Liver (tissue), 9 donors: ENCODE measurements around the gene GAB2. TPM values are rescaled to one million over a fixed set of nuclear protein-coding genes. Genes with fewer than 3 reads are reported as not detected.

Experiments
- DNase-seq: peaks from one replicate; pipeline ENCODE4 v3.0.0-alpha.2; 2017; ENCODE audit warnings: low spot score
- H3K27ac ChIP-seq, 2 donors: one replicate each; pipeline ENCODE4 v1.7.0; 2013; ENCODE audit warnings: inconsistent platforms in 2 of 2, low read length in 2 of 2, control low read depth in 1 of 2, low read depth in 1 of 2, mild to moderate bottlenecking in 1 of 2
- H3K27me3 ChIP-seq, 4 donors: one replicate each; pipeline versions ENCODE4 v1.6.1 to v1.7.0; 2013; ENCODE audit warnings: low read length in 3 of 4, inconsistent platforms in 1 of 4, mild to moderate bottlenecking in 1 of 4, moderate library complexity in 1 of 4; ENCODE audit not compliant: control insufficient read depth in 4 of 4, insufficient read depth in 4 of 4
- H3K36me3 ChIP-seq, 4 donors: one replicate each; pipeline versions ENCODE4 v1.6.1 to v1.7.0; 2013; ENCODE audit warnings: low read length in 3 of 4, mild to moderate bottlenecking in 3 of 4, low read depth in 1 of 4, moderate library complexity in 1 of 4; ENCODE audit not compliant: control insufficient read depth in 4 of 4, insufficient read depth in 3 of 4
- H3K4me1 ChIP-seq, 4 donors: one replicate each; pipeline versions ENCODE4 v1.6.1 to v1.7.0; 2013; ENCODE audit warnings: low read length in 3 of 4, mild to moderate bottlenecking in 3 of 4, moderate library complexity in 1 of 4; ENCODE audit not compliant: control insufficient read depth in 4 of 4, insufficient read depth in 4 of 4
- H3K4me3 ChIP-seq, 3 donors: one replicate each; pipeline versions ENCODE4 v1.6.1 to v1.7.0; 2013; ENCODE audit warnings: low read length in 3 of 3, control low read depth in 1 of 3, low read depth in 1 of 3, mild to moderate bottlenecking in 1 of 3
- H3K9ac ChIP-seq, 2 donors: one replicate each; pipeline ENCODE4 v1.7.0; 2013; ENCODE audit warnings: low read length in 2 of 2, mild to moderate bottlenecking in 2 of 2, moderate library complexity in 2 of 2, control low read depth in 1 of 2, low read depth in 1 of 2
- H3K9me3 ChIP-seq, 4 donors: one replicate each; pipeline versions ENCODE4 v1.6.1 to v1.7.0; 2013; ENCODE audit warnings: low read length in 3 of 4; ENCODE audit not compliant: control insufficient read depth in 4 of 4
- EGR1 ChIP-seq, 2 donors: IDR thresholded peaks; 2 replicates each; pipeline ENCODE4 v1.6.1; 2016 to 2018; ENCODE audit warnings: antibody characterized with exemption in 2 of 2, low read depth in 2 of 2
- FOXA2 ChIP-seq: IDR thresholded peaks from 2 replicates; pipeline ENCODE4 v1.6.1; 2016; ENCODE audit warnings: antibody characterized with exemption
- HNF4G ChIP-seq: IDR thresholded peaks from 2 replicates; pipeline ENCODE4 v1.6.1; 2016; ENCODE audit warnings: antibody characterized with exemption
- NR2F2 ChIP-seq: IDR thresholded peaks from 2 replicates; pipeline ENCODE4 v1.6.1; 2016; ENCODE audit warnings: antibody characterized with exemption
- RXRA ChIP-seq, 2 donors: IDR thresholded peaks; 2 replicates each; pipeline ENCODE4 v1.6.1; 2017 to 2018; ENCODE audit warnings: antibody characterized with exemption in 2 of 2, mild to moderate bottlenecking in 1 of 2
- SP1 ChIP-seq: IDR thresholded peaks from 2 replicates; pipeline ENCODE4 v1.6.1; 2018; ENCODE audit warnings: antibody characterized with exemption, mild to moderate bottlenecking
- WGBS: extraction: QIAGEN DNeasy Blood & Tissue Kit; methylation state at CpG from one replicate; pipeline ENCODE4 v1.1.7; 2013; 5-methylcytosine and 5-hydroxymethylcytosine counted together
- polyA plus RNA-seq, 2 donors: library from polyadenylated mRNA; stranded (reverse) in 1 of 2; unstranded in 1 of 2; fragments of 200-250 nt in 1 of 2; fragments of >200 nt in 1 of 2; fragmentation: Nextera tagmentation in 1 of 2; extraction: Ambion mirVana in 1 of 2; gene quantifications; one replicate each; pipeline versions ENCODE4 v1.2.1 to v1.2.3, GENCODE V29; 2013 to 2015
- total RNA-seq, 2 donors: library from RNA; depleted of rRNA; stranded (reverse); fragments of >200 nt; gene quantifications; one replicate each; pipeline ENCODE4 v1.2.3, GENCODE V29; 2014
- TF ChIP-seq, protein P1 (sequence below): IDR thresholded peaks from 2 replicates; pipeline ENCODE4 v1.6.1; 2016; ENCODE audit warnings: antibody characterized with exemption
- TF ChIP-seq, protein P2 (sequence below): IDR thresholded peaks from 2 replicates; pipeline ENCODE4 v1.6.1; 2016; ENCODE audit warnings: antibody characterized with exemption, mild to moderate bottlenecking
- TF ChIP-seq, protein P3 (sequence below): IDR thresholded peaks from 2 replicates; pipeline ENCODE4 v1.6.1; 2016; ENCODE audit warnings: antibody characterized with exemption
- donor health status: healthy.
- donor health status: healthy.
- donor health status: healthy.
- donor health status: healthy.
- donor health status: healthy.

GAB2 gene
- total and polyA plus RNA-seq, 4 donors = 1.3 to 3.6 (median 2.5) TPM

DNA sequence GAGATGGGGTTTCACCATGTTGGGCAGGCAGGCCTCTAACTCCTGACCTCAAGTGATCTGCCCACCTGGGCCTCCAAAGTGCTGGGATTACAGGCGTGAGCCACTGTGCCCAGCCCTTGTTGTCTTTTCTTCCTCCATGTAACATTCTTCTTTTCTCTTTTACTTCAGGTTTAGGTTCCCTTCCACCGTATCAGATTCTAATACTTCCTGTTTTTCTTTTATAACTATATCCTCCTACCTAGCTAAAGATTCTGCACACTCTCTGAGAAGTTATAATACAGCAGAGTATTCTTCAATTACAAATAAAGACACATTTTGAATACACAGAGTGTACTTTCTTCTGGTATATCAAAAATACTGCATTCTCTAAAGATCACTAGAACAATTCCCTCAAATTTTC, 33.2 kb upstream of the GAB2 start:
- peaks cover 0 to 7% (median 2%) of the 10 kb centered on the region in 4 donors for H3K4me1 ChIP-seq
- TF ChIP-seq, protein P1, sequence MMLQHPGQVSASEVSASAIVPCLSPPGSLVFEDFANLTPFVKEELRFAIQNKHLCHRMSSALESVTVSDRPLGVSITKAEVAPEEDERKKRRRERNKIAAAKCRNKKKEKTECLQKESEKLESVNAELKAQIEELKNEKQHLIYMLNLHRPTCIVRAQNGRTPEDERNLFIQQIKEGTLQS = no peak
- TF ChIP-seq EGR1 (IDR thresholded peaks at IDR 0.05; ENCODE audit: low read depth in 2 of 2) (no peak), SP1 (no peak), NR2F2 (no peak)
- TF ChIP-seq, protein P2, sequence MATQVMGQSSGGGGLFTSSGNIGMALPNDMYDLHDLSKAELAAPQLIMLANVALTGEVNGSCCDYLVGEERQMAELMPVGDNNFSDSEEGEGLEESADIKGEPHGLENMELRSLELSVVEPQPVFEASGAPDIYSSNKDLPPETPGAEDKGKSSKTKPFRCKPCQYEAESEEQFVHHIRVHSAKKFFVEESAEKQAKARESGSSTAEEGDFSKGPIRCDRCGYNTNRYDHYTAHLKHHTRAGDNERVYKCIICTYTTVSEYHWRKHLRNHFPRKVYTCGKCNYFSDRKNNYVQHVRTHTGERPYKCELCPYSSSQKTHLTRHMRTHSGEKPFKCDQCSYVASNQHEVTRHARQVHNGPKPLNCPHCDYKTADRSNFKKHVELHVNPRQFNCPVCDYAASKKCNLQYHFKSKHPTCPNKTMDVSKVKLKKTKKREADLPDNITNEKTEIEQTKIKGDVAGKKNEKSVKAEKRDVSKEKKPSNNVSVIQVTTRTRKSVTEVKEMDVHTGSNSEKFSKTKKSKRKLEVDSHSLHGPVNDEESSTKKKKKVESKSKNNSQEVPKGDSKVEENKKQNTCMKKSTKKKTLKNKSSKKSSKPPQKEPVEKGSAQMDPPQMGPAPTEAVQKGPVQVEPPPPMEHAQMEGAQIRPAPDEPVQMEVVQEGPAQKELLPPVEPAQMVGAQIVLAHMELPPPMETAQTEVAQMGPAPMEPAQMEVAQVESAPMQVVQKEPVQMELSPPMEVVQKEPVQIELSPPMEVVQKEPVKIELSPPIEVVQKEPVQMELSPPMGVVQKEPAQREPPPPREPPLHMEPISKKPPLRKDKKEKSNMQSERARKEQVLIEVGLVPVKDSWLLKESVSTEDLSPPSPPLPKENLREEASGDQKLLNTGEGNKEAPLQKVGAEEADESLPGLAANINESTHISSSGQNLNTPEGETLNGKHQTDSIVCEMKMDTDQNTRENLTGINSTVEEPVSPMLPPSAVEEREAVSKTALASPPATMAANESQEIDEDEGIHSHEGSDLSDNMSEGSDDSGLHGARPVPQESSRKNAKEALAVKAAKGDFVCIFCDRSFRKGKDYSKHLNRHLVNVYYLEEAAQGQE = no peak
- TF ChIP-seq, protein P3, sequence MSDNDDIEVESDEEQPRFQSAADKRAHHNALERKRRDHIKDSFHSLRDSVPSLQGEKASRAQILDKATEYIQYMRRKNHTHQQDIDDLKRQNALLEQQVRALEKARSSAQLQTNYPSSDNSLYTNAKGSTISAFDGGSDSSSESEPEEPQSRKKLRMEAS = no peak
- no peak overlapping the region for H3K27ac ChIP-seq
- H3K36me3 ChIP-seq = no peaks in the 10 kb centered on the region
- no peaks in the 10 kb centered on the region for H3K9me3 ChIP-seq
- no peaks in the 10 kb centered on the region for H3K27me3 ChIP-seq
- DNase-seq = no peak
- H3K4me3 ChIP-seq = no peak overlapping the region
- H3K9ac ChIP-seq = no peak overlapping the region
- 86% methylated on average over 2 of the region's 2 CpGs for WGBS

DNA sequence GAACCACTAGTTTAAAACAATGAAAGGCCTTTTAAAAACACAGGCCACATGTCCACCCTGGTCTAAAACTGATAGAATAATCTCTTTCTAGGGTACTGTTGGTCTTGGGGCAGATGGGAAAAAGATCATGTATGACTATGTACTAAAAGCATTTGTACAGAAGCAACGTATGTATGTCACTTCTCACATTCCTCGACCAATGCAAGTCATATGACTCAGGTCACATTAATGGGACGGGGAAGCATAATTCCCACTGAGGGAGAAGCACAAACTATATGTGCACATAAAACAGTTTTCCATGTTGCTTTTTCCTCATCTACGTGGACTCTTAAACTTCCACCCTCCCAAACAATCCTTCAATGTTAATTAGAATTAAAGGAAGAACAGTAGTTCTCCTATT, 32.2 kb upstream of the GAB2 start:
- Histone ChIP-seq H3K36me3 (no peaks in the 10 kb centered on the region), H3K4me1 (peaks cover 0 to 7% (median 2%) of the 10 kb centered on the region in 4 donors), H3K9me3 (no peaks in the 10 kb centered on the region), H3K27me3 (no peaks in the 10 kb centered on the region), H3K4me3 (no peak overlapping the region), H3K27ac (no peak overlapping the region), H3K9ac (no peak overlapping the region)
- TF ChIP-seq HNF4G (no peak), FOXA2 (no peak), RXRA (IDR thresholded peaks at IDR 0.05) (no peak)
- TF ChIP-seq, protein P2 = no peak
- TF ChIP-seq, protein P3 = no peak
- DNase-seq = no peak
- WGBS = 94% methylated on average over 4 of the region's 4 CpGs

DNA sequence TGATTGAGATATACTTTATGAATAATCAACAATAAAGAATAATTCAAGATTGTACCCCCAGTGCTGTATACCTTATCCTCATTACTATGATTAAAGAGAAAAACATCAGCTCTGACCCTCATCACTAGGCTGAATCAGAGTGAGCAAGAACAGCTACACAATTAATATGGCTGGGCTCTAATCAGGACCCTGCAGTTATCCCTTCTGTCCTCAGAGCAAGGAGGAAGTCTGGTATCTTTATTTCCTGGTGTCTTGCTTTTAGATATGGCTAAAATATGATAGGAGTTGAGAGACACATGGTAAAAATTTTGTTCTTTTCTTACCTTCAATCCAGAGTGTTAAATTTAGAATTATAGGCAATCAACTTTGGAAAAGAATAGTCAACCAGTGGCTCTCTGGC, 28.6 kb upstream of the GAB2 start:
- Histone ChIP-seq H3K27ac (no peak overlapping the region), H3K27me3 (no peaks in the 10 kb centered on the region), H3K4me3 (no peak overlapping the region), H3K9ac (no peak overlapping the region), H3K36me3 (peaks cover 2 to 3% (median 3%) of the 10 kb centered on the region in 4 donors), H3K4me1 (peaks cover 0 to under 1% (median 0%) of the 10 kb centered on the region in 4 donors), H3K9me3 (no peaks in the 10 kb centered on the region)
- no peak for DNase-seq
- no peak for TF ChIP-seq RXRA (IDR thresholded peaks at IDR 0.05)
